Astrocyte of the hippocampus (primary cell): ENCODE results near the gene PHLPP2.

Experiments used
- DNase-seq: peaks from one replicate; pipeline ENCODE4 v3.0.0; 2011; ENCODE audit warnings: low read depth, low spot score

PHLPP2 gene

GRCh38 chr16:71670537-71670936 is 54.0 kb downstream of the PHLPP2 start:
- DNase-seq = no peak

- DNase-seq = no peak
Observed at GRCh38 chr16:71669926-71670536, 54.5 kb downstream of the PHLPP2 start.

GRCh38 chr16:71666928-71667707 is 57.4 kb downstream of the PHLPP2 start:
- no peak for DNase-seq

- DNase-seq = no peak
Observed at GRCh38 chr16:71666264-71666663, 58.2 kb downstream of the PHLPP2 start.

GRCh38 chr16:71659471-71659870 is 65.0 kb downstream of the PHLPP2 start:
- DNase-seq = no peak

- no peak for DNase-seq
Observed at GRCh38 chr16:71658771-71659170, 65.7 kb downstream of the PHLPP2 start.

- DNase-seq = peak; percentile 26
Observed at GRCh38 chr16:71649704-71650103, 74.8 kb downstream of the PHLPP2 start.

GRCh38 chr16:71648921-71649320 is 75.6 kb downstream of the PHLPP2 start:
- DNase-seq = no peak

GRCh38 chr16:71648162-71648561 is 76.3 kb downstream of the PHLPP2 start:
- DNase-seq = no peak

GRCh38 chr16:71647391-71647790 is 77.1 kb downstream of the PHLPP2 start:
- DNase-seq = no peak

- DNase-seq = peak; percentile 20
Observed at GRCh38 chr16:71645450-71645849, 79.1 kb downstream of the PHLPP2 start.

GRCh38 chr16:71637398-71637797 is 87.1 kb downstream of the PHLPP2 start:
- DNase-seq = peak; percentile 81

- DNase-seq = no peak
Observed at GRCh38 chr16:71635632-71636031, 88.9 kb downstream of the PHLPP2 start.

GRCh38 chr16:71631776-71632175 is 92.7 kb downstream of the PHLPP2 start:
- no peak for DNase-seq

GRCh38 chr16:71630808-71631207 is 93.7 kb downstream of the PHLPP2 start:
- no peak for DNase-seq

- DNase-seq = no peak
Observed at GRCh38 chr16:71629278-71630016, 95.1 kb downstream of the PHLPP2 start.

- peak; percentile 65 for DNase-seq
Observed at GRCh38 chr16:71628810-71629209, 95.7 kb downstream of the PHLPP2 start.

- DNase-seq = no peak
Observed at GRCh38 chr16:71627731-71628181, 96.7 kb downstream of the PHLPP2 start.

- DNase-seq = no peak
Observed at GRCh38 chr16:71626858-71627213, 97.7 kb downstream of the PHLPP2 start.

- peak; percentile 23 for DNase-seq
Observed at GRCh38 chr16:71626018-71626857, 98.3 kb downstream of the PHLPP2 start, which contains the start of gene MARVELD3. TSS of gene MARVELD3 (plus strand) at chr16:71626184. CDS start at chr16:71626230, 46 bp downstream.

- no peak for DNase-seq
Observed at GRCh38 chr16:71625113-71625850, 99.2 kb downstream of the PHLPP2 start.
